ENCODE measurements around the gene ZMIZ1. TPM values are rescaled to one million over a fixed set of nuclear protein-coding genes. Genes with fewer than 3 reads are reported as not detected.

Gene ZMIZ1
- total and polyA plus RNA-seq, 4 donors: 3.9 to 19.1 (median 9.8) TPM

- peak overlapping the region; percentile 70 to 76 for H3K27ac ChIP-seq (ENCODE audit: low read depth in 1 of 2, low read length in 2 of 2)
- H3K27me3 ChIP-seq (ENCODE audit: control insufficient read depth in 4 of 4, insufficient read depth in 4 of 4, low read length in 3 of 4): no peaks in the 10 kb centered on the region
- DNase-seq (ENCODE audit: low spot score): no peak
- H3K4me1 ChIP-seq (ENCODE audit: control insufficient read depth in 4 of 4, insufficient read depth in 4 of 4, low read length in 3 of 4): peaks cover 35 to 75% (median 52%) of the 10 kb centered on the region in 4 donors
- H3K9me3 ChIP-seq (ENCODE audit: control insufficient read depth in 4 of 4, low read length in 3 of 4): no peaks in the 10 kb centered on the region
- H3K4me3 ChIP-seq (ENCODE audit: low read depth in 1 of 3, low read length in 3 of 3): no peak overlapping the region
- H3K36me3 ChIP-seq (ENCODE audit: control insufficient read depth in 4 of 4, insufficient read depth in 3 of 4, low read depth in 1 of 4, low read length in 3 of 4): no peaks in the 10 kb centered on the region
- TF ChIP-seq HNF4G (IDR thresholded peaks at IDR 0.05) (no peak), MAX (IDR thresholded peaks at IDR 0.05) (no peak), REST (IDR thresholded peaks at IDR 0.05) (no peak), GABPA (IDR thresholded peaks at IDR 0.05 in 1 of 2, conservative IDR thresholded peaks at IDR 0.05 in 1 of 2) (no peak), ATF3 (IDR thresholded peaks at IDR 0.05) (no peak), NR2F2 (IDR thresholded peaks at IDR 0.05) (no peak), RAD21 (IDR thresholded peaks at IDR 0.05) (no peak)
- WGBS: 86% methylated on average over 14 of the region's 14 CpGs
- no peak overlapping the region for H3K9ac ChIP-seq (ENCODE audit: low read depth in 1 of 2, low read length in 2 of 2)
These were observed 16.3 kb downstream of the ZMIZ1 start for GRCh38 chr10:79084972-79085597.

GRCh38 chr10:79086822-79087221, 18.1 kb downstream of the ZMIZ1 start:
- DNase-seq (ENCODE audit: low spot score): no peak
- no peak for TF ChIP-seq HNF4A (conservative IDR thresholded peaks at IDR 0.05)
- TF ChIP-seq ZBTB33 (IDR thresholded peaks at IDR 0.05): no peak
- no peak for TF ChIP-seq RAD21 (IDR thresholded peaks at IDR 0.05)
- TF ChIP-seq FOXA2 (IDR thresholded peaks at IDR 0.05): no peak
- no peak for TF ChIP-seq MAX (IDR thresholded peaks at IDR 0.05)
- TF ChIP-seq FOXA1 (IDR thresholded peaks at IDR 0.05): no peak
- no peak for TF ChIP-seq CTCF (IDR thresholded peaks at IDR 0.05; ENCODE audit: low read depth, low read length, missing input control)
- no peak for TF ChIP-seq HNF4G (IDR thresholded peaks at IDR 0.05)
- no peak for TF ChIP-seq TAF1 (conservative IDR thresholded peaks at IDR 0.05)
- TF ChIP-seq YY1 (IDR thresholded peaks at IDR 0.05): no peak
- no peak for TF ChIP-seq NR2F2 (IDR thresholded peaks at IDR 0.05)
- no peak for TF ChIP-seq RXRA (IDR thresholded peaks at IDR 0.05)
- no peaks in the 10 kb centered on the region for H3K36me3 ChIP-seq (ENCODE audit: control insufficient read depth in 4 of 4, insufficient read depth in 3 of 4, low read depth in 1 of 4, low read length in 3 of 4)
- no peaks in the 10 kb centered on the region for H3K9me3 ChIP-seq (ENCODE audit: control insufficient read depth in 4 of 4, low read length in 3 of 4)
- H3K27ac ChIP-seq (ENCODE audit: low read depth in 1 of 2, low read length in 2 of 2): peak overlapping the region; percentile 58 to 74
- H3K27me3 ChIP-seq (ENCODE audit: control insufficient read depth in 4 of 4, insufficient read depth in 4 of 4, low read length in 3 of 4): no peaks in the 10 kb centered on the region
- H3K4me3 ChIP-seq (ENCODE audit: low read depth in 1 of 3, low read length in 3 of 3): no peak overlapping the region
- H3K4me1 ChIP-seq (ENCODE audit: control insufficient read depth in 4 of 4, insufficient read depth in 4 of 4, low read length in 3 of 4): peaks cover 35 to 77% (median 51%) of the 10 kb centered on the region in 4 donors
- WGBS: 99% methylated on average over 2 of the region's 2 CpGs
- H3K9ac ChIP-seq (ENCODE audit: low read depth in 1 of 2, low read length in 2 of 2): no peak overlapping the region
